Measurements from ENCODE around the gene BEGAIN.

The BEGAIN gene

DNA sequence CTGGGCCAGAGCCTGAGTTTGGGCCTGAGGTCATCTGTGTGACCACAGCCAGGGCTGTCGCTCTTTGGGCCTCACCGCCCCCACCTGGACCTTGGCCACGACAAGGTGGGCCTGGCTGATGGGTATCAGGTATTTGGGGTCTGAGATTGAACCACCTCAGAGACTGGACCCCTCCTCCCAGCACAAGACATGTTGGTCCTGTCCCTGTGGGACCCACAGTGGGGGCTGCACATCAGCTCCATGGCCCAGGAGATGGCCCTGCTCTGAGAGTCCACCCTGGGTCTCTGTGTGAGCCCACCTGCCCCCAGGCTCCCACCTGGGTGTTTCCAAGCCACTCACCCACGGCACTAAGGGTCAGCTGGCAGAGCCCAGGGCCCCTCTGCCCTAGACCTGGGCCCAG is 20.6 kb downstream of the BEGAIN start:
- DNase-seq, result no peak

- DNase-seq, result no peak
Measured at GRCh38 chr14:100566119-100566518, 21.1 kb downstream of the BEGAIN start.

DNA sequence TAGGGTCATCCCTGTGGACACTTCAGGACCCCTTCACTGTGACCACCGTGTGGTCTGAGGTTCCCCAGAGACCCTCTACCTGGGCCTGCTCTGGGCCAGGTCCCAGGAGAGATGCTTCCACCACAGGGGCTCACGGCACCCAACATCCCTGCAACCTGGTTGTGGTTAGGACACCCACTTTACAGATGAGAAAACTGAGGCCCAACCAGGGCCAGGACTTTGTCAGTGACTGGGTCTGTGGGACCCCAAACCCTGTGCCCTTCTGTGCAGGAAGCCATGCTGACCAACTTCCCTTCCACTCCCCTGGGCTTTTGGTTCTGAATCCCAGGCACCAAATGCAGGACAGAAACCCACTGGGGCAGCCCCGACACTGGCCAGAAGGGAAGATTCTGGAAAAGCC is 21.6 kb downstream of the BEGAIN start:
- DNase-seq, result no peak

DNA sequence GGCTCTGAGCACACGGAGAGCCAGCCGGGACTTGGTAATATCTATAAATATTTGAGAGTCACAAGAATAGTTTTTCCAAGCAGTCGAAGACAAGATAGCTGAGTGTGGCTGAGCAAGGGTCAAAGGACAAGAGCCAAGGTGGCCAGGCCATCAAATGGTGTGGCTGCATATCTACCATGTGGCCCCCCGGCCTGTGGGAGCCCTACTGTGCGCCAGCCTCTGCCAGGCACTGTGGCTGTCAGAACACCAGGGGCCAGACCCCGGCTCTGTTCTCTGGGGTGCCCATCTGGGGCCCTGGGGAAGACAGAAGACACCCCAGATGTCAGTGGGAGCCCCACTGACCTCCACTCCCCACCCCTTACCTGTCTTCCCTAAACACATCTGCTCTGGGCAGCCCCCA is 22.7 kb downstream of the BEGAIN start:
- no peak for DNase-seq

DNA sequence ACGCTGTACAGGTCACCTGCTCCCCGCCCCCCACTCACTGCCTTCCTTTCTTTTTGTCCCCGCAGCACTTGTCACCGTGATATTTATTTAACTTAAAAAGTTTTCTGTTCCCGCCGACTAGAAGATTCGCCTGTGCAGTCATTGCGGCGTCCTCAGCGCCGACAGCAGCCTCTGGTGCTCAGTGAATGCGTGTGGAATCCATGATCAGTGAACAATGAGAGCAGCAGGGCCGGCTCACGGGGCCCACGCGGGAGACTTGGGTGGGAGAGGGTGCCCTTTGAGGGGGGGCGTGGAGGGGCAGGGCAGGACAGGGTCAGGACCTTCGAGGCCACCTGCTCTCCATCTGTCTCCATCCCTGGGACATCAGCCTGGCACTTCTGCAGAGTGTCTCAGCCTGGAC is 24.5 kb downstream of the BEGAIN start:
- no peak for DNase-seq

GRCh38 chr14:100561005-100561404 is 26.2 kb downstream of the BEGAIN start:
- no peak for DNase-seq

- DNase-seq, result no peak
Measured at GRCh38 chr14:100560471-100560870, 26.7 kb downstream of the BEGAIN start.

- no peak for DNase-seq
Measured at GRCh38 chr14:100559455-100559854, 27.8 kb downstream of the BEGAIN start.

DNA sequence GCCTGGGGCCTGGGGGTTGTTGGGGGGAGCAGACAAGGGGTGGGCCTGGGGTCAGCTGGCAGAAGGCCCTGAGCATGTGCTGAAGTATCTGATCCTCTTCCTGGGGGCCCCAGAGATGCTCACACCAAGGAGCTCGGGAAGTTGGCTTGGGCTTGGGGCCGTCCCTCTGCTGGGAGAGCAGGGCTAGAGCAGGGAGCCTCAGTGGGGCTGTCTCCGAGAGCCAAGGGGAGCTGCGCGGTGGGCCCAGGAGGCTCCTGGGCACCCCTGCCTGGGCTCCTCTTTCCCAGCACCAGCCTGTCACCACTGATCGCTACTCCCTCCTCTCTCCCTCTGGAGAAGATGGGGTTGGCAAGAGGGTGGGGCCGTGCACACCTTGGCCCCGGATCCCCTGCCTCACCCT is 28.3 kb downstream of the BEGAIN start:
- DNase-seq, result no peak

GRCh38 chr14:100558226-100558625 is 29.0 kb downstream of the BEGAIN start:
- no peak for DNase-seq

- DNase-seq, result no peak
Measured at GRCh38 chr14:100557658-100558057, 29.6 kb downstream of the BEGAIN start.

DNA sequence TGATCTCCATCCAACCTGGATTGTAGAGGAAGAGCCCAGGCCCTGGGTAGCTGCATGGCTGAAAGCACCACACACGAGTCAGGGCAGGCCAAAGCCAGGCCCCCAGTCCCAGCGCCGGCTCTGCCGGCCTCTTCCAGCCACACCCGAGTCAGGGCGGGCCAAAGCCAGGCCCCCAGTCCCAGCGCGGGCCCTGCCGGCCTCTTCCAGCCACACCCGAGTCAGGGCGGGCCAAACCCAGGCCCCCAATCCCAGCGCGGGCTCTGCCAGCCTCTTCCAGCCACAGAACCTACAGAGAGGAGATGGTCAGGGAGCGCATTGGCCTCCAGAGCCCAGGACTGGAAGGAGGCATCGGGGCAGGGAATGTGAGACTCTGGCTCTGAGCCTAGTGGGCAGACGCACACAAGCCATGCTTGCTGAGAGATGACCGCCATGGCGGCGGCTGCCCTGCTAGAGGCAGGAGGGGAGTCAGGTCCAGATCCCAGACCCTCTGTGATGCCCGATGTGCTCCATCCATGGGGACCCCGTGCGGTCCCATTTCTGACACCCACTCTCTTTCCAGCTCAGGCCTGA is 30.2 kb downstream of the BEGAIN start:
- DNase-seq, result no peak

DNA sequence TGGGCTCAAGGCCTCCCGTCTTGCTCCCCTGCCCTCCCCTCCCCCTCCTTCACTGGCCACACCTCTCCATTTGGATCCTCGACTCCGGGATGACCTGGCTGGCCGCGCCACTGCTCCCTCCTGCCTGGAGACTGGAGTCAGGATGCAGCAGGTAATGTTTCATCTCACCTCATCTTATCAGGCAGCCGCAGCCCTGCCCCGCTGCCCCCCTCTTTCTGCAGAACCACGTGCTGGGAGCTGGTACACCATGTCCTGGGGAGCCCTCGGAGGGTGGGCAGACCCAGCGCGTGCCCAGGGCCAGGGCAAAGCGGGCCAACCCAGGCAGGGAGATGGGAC is 31.1 kb downstream of the BEGAIN start:
- DNase-seq, result no peak

- no peak for DNase-seq
Measured at GRCh38 chr14:100555436-100556139, 31.6 kb downstream of the BEGAIN start.

GRCh38 chr14:100554696-100555320 is 32.4 kb downstream of the BEGAIN start:
- DNase-seq, result no peak

DNA sequence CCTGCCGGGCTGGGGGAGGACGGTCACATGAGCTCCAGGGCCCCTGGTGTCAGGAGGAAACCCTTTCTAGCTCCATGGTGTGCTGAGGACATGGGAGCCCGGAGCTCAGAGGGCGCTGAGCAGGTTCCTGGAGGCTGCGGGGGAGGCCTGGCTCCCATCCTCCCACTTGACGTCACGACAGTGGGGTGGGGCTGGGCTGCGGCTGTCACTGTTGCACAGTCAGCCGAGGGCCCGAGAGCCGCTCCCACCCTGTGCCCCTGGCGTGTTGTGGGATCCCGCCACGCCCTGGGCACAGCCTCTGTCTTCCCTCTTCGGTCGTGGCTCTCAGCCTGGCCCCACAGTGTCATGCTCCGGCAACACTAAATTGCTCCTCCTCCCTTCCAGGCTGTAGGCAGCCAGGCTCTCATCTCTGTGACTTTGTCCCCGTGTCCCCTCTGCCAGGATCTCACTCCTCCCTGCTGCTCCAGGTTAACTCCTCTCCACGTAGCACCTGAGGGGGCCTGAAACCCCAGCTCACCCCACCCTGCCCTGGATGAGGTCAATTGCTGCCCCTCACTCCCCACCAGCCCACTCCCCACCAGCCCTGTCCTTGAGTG is 33.0 kb downstream of the BEGAIN start:
- DNase-seq, result no peak

GRCh38 chr14:100553471-100553870 is 33.7 kb downstream of the BEGAIN start:
- no peak for DNase-seq

GRCh38 chr14:100552524-100553125 is 34.6 kb downstream of the BEGAIN start:
- no peak for DNase-seq

DNA sequence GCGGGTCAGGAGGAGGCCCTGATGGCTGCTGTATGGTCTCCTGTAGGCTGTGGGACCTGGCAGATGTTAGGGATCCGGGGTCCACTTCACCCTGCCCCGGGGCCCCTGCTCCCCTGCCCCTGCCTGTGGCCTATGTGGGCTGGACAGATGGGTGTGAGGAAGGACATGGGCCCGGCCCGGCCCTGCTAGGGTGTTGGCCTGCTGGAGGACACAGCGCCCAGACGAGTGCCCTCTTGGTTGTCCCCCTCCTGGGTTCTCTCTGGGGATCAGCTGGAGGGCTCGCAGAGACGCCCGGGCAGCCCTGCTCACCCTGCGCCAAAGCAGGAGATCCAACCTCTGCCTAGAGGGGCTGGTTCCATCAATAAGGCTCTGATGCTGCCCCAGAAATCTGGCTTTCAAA is 36.2 kb downstream of the BEGAIN start:
- DNase-seq, result no peak

GRCh38 chr14:100549834-100550625 is 37.2 kb downstream of the BEGAIN start:
- DNase-seq, result no peak

- DNase-seq, result no peak
Measured at GRCh38 chr14:100548939-100549338, 38.3 kb downstream of the BEGAIN start.

DNA sequence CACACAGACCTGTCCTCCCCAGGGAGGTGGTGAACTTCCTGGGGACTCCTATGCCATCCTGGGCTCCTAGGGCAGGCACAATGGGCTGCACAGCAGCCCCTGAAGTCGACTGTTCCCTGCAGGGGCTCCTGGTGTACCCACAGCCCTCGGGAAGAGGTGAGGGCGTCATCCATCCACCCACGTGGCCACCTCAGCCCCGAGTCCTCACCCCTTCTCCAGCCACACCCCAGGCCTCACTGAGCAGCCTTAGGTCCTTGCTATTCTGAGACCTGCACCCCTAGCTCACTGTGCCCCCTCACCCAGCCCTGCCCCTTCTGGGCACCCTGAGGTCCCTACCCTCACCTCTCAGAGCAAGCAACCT is 38.9 kb downstream of the BEGAIN start:
- no peak for DNase-seq

Data from cerebellar nuclear complex (tissue), 1 donor.